Colonic mucosa (tissue), 4 donors: ENCODE data around the gene NUP153. TPM values are rescaled to one million over a fixed set of nuclear protein-coding genes. Genes with fewer than 3 reads are reported as not detected.
A peak's percentile ranks its signal among the peaks of the same experiment; 100 is the strongest.

Source experiments
- DNase-seq: peaks from one replicate; pipeline ENCODE4 v3.0.0-alpha.2; 2020
- H3K27ac ChIP-seq: fragments of 200-600 bp; one replicate; pipeline ENCODE4 v1.8.0; 2021
- H3K27me3 ChIP-seq: fragments of 200-600 bp; one replicate; pipeline ENCODE4 v1.8.0; 2021
- H3K36me3 ChIP-seq: fragments of 200-600 bp; one replicate; pipeline ENCODE4 v1.8.0; 2021
- H3K4me1 ChIP-seq: fragments of 200-600 bp; one replicate; pipeline ENCODE4 v1.8.0; 2021; ENCODE audit warnings: mild to moderate bottlenecking
- H3K4me3 ChIP-seq: fragments of 200-600 bp; one replicate; pipeline ENCODE4 v1.8.0; 2021
- H3K9ac ChIP-seq, 2 donors: one replicate each; pipeline ENCODE4 v1.7.0; 2013; ENCODE audit warnings: control low read depth in 2 of 2, low read depth in 2 of 2, low read length in 2 of 2
- H3K9me3 ChIP-seq: fragments of 200-600 bp; one replicate; pipeline ENCODE4 v1.8.0; 2021
- intact Hi-C: fragments of 100-400 bp; cut with DNase I; formaldehyde crosslinking; loops from one replicate; pipeline ENCODE4 v1.14.1; 2022
- total RNA-seq, 2 donors: library from RNA; stranded (reverse); fragmentation: NEBNext Ultra II Directional in 1 of 2; extraction: Animal tissue kit (Norgen Biotek cat#: 25700) in 1 of 2; gene quantifications; one replicate each; pipeline ENCODE4 v1.2.1, GENCODE V29; 2021
- TF ChIP-seq, protein P1 (sequence below): fragments of 200-600 bp; IDR thresholded peaks from one replicate; pipeline ENCODE4 v1.8.0; 2022; ENCODE audit warnings: antibody characterized with exemption, mild to moderate bottlenecking
- donor health status: healthy.
- donor health status: DM: no; HTN: no; CAD: no.
- donor health status: DM: no; HTN: no; CAD: no.

The NUP153 gene
- total RNA-seq, 2 donors from 2014 or later: 29.8 to 31.7 TPM

DNA sequence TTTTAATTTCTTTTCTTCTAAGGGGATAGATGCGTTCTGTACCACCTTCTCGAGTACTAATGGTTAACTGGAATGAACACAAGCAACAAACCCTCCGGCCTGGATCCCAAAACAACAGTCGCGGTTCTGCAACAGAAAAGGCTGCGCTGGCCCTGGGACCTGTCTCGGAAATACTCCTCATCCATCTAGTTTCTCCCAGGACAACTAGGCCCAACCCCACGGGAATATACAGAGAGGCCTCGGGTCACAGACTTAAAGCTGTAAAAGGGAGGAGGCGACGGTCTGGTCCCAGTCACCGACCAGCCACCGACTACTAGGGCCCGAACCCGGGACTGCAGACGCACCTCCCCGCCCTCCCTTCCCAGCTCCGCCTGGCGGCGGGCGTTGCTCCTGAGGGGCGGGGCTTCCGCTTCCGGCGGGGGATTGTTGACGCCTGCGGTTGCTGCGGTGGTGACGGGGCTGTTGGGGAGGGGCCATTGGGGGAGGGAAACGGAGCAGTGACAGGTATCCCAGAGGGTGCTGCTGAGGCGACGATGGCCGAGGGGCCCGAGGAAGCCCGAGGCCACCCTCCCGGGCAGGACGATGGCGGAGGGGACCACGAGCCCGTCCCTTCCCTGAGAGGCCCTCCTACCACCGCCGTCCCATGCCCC is 106.7 kb downstream of the NUP153 start, which contains the start of gene FAM8A1:
Gene FAM8A1 (plus strand): TSS at position 426 of the 650 bp plus-strand sequence. CDS start 108 bp downstream, at position 534.
- H3K36me3 ChIP-seq: no peaks in the 10 kb centered on the region
- TF ChIP-seq, protein P1, sequence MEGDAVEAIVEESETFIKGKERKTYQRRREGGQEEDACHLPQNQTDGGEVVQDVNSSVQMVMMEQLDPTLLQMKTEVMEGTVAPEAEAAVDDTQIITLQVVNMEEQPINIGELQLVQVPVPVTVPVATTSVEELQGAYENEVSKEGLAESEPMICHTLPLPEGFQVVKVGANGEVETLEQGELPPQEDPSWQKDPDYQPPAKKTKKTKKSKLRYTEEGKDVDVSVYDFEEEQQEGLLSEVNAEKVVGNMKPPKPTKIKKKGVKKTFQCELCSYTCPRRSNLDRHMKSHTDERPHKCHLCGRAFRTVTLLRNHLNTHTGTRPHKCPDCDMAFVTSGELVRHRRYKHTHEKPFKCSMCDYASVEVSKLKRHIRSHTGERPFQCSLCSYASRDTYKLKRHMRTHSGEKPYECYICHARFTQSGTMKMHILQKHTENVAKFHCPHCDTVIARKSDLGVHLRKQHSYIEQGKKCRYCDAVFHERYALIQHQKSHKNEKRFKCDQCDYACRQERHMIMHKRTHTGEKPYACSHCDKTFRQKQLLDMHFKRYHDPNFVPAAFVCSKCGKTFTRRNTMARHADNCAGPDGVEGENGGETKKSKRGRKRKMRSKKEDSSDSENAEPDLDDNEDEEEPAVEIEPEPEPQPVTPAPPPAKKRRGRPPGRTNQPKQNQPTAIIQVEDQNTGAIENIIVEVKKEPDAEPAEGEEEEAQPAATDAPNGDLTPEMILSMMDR: peak; percentile 32
- intact Hi-C loops: loop anchor here (10.0 kb wide), 2 partner anchors 55 to 105 kb away; partner anchors contain the start of gene NUP153

DNA sequence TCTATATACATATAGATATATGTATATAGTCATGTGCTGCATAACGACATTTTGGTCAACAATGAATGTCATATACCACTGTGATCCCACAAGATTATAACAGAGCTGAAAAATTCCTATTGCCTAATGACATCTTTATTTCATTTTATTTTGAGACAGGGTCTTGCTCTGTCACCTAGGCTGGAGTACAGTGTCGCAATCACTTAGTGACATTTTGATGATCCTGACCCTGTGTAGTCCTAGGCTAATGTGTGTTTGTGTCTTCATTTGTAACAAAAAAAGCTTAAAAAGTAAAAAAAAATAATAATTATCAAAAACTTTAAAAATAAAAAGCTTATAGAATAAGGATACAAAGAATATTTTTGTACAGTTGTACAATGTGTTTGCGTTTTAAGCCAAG is 110.6 kb downstream of the NUP153 start:
- intact Hi-C loops: no loop called here

More for the DNA sequence above, 106.7 kb downstream of the NUP153 start, which contains the start of gene FAM8A1:
- Histone ChIP-seq H3K4me3 (peak within 1 kb of the TSS; percentile 94), H3K27ac (peak within 1 kb of the TSS; percentile 96), H3K27me3 (no peaks in the 10 kb centered on the region), H3K9ac (peak within 1 kb of the TSS; percentile 90 to 94), H3K4me1 (peaks cover 17% of the 10 kb centered on the region), H3K9me3 (no peaks in the 10 kb centered on the region)
- DNase-seq: peak; percentile 99

DNA sequence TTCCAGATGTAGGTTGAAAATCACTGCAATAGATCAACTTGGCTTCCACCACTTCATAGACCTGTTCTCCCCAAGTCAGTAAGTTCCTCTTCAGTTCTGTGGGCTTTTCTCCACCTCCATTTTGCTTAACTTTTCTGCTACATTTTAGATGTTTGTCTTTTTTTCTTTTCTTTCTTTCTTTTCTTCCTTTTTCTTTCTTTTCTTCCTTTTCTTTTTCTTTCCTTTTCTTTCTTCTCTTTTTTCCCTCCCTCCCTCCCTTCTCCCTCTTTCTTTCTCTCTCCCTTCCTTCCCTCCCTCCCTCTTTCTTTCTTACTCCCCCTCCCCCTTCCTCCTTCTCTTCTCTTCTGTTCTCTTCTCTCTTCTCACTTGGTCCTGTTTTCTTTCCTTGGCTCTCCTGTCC is 113.5 kb downstream of the NUP153 start:
- Histone ChIP-seq H3K4me1 (no peaks in the 10 kb centered on the region), H3K27me3 (no peaks in the 10 kb centered on the region), H3K9me3 (no peaks in the 10 kb centered on the region), H3K9ac (no peak overlapping the region), H3K36me3 (no peaks in the 10 kb centered on the region), H3K27ac (no peak overlapping the region), H3K4me3 (no peak overlapping the region)
- TF ChIP-seq, protein P1: no peak
- intact Hi-C loops: no loop called here
- no peak for DNase-seq

More for the DNA sequence above, 110.6 kb downstream of the NUP153 start:
- Histone ChIP-seq H3K36me3 (no peaks in the 10 kb centered on the region), H3K27ac (no peak overlapping the region), H3K9me3 (no peaks in the 10 kb centered on the region), H3K9ac (no peak overlapping the region), H3K27me3 (no peaks in the 10 kb centered on the region), H3K4me3 (no peak overlapping the region), H3K4me1 (no peaks in the 10 kb centered on the region)
- no peak for DNase-seq
- TF ChIP-seq, protein P1: no peak

DNA sequence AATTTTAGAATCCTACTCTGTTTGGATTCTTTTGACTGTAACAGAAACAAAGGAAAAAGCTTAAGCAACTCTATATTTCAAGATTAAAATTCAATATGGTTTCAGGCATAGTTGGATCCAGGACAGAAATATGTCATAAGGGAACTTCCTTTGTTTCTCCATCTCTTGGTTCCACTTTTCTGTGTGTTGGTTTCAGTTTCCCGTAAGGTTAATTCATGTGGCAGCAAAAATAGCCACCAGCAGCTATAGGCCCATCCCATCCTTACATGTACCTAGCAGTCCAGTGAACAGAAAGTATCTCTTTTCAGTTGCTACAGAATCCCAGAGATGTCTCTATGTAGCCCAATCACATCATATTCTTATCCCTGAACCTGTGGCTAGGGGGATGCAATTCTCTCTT is 115.4 kb downstream of the NUP153 start:
- no peaks in the 10 kb centered on the region for H3K27me3 ChIP-seq
- intact Hi-C loops: no loop called here
- H3K4me3 ChIP-seq: no peak overlapping the region
- H3K27ac ChIP-seq: no peak overlapping the region
- H3K36me3 ChIP-seq: no peaks in the 10 kb centered on the region
- no peaks in the 10 kb centered on the region for H3K4me1 ChIP-seq
- no peak overlapping the region for H3K9ac ChIP-seq
- no peak for DNase-seq
- TF ChIP-seq, protein P1: no peak
- no peaks in the 10 kb centered on the region for H3K9me3 ChIP-seq

DNA sequence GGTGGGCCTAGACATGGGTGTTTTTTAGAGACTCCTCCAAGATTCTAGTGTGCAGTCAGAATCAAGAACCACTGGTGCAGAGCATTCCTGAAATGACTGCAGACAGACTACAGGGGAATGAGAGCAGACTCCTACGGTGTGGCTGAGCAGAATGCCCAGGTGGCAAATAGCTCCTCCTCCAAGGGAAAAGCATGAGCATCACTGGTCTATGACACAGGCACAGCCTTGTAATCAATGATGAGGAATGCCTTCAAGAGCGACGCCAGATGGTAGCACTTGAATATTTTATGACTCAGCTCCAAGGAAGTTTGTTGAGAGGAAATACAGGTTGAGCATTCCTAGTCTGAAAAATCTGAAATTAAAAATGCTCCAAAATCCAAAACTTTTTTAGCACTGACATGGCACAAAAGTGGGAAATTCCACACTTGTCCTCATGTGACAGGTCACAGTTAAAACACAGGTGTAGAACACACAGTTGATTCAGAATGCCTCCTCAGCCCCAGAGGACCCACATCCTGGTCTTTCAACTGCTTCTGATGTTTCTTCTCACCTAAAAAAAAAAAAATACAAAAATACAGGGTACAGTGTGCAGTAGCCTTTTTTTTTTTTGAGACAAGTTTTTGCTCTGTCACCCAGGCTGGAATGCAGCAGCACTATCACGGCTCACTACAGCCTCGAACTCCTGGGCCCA is 117.2 kb downstream of the NUP153 start:
- DNase-seq: peak; percentile 80
- no peaks in the 10 kb centered on the region for H3K36me3 ChIP-seq
- no peak overlapping the region for H3K4me3 ChIP-seq
- intact Hi-C loops: loop anchor here (10.0 kb wide), 2 partner anchors 125 to 215 kb away; no protein-coding TSS in a partner anchor
- H3K9me3 ChIP-seq: no peaks in the 10 kb centered on the region
- peak overlapping the region; percentile 3 for H3K27ac ChIP-seq
- no peaks in the 10 kb centered on the region for H3K4me1 ChIP-seq
- TF ChIP-seq, protein P1: no peak
- peak overlapping the region in 1 of 2 donors; percentile 4 for H3K9ac ChIP-seq
- no peaks in the 10 kb centered on the region for H3K27me3 ChIP-seq
